Cardiac muscle cell (in vitro differentiated cells and primary cell): ENCODE data around the gene MUC15. TPM values are rescaled to one million over a fixed set of nuclear protein-coding genes. Genes with fewer than 3 reads are reported as not detected.

Experiments used
- DNase-seq, 2 donors: peaks; one replicate each; pipeline versions ENCODE4 v3.0.0 to v3.0.0-alpha.2; 2010 to 2017; ENCODE audit warnings: low read depth in 1 of 2, low spot score in 1 of 2
- H3K27ac ChIP-seq: fragments of 200-600 bp; sonication (generic); 2 replicates; pipeline ENCODE4 v1.5.1; 2016
- H3K27me3 ChIP-seq: fragments of 200-600 bp; sonication (generic); 2 replicates; pipeline ENCODE4 v1.6.0; 2016; ENCODE audit warnings: control low read depth
- H3K36me3 ChIP-seq: fragments of 200-600 bp; sonication (generic); 2 replicates; pipeline ENCODE4 v1.5.1; 2016; ENCODE audit warnings: control low read depth
- H3K4me1 ChIP-seq: fragments of 200-600 bp; sonication (generic); 2 replicates; pipeline ENCODE4 v1.8.1; 2017; ENCODE audit warnings: low read depth, mild to moderate bottlenecking, mixed run types
- H3K4me3 ChIP-seq: fragments of 200-600 bp; sonication (generic); 2 replicates; pipeline ENCODE4 v1.5.1; 2016; ENCODE audit warnings: mild to moderate bottlenecking
- H3K9me3 ChIP-seq: fragments of 200-600 bp; sonication (generic); 2 replicates; pipeline ENCODE4 v1.5.1; 2017; ENCODE audit warnings: low read depth, mild to moderate bottlenecking, control low read depth
- polyA plus RNA-seq: library from polyadenylated mRNA; unstranded; fragments of >200 nt; fragmentation: Nextera tagmentation; extraction: Ambion mirVana; gene quantifications from 2 replicates; pipeline ENCODE4 v1.2.1, GENCODE V29; 2016
- total RNA-seq: library from RNA; depleted of rRNA; stranded (reverse); fragments of >200 nt; gene quantifications from 2 replicates; pipeline ENCODE4 v1.2.3, GENCODE V29; 2016
- TF ChIP-seq, protein P1 (sequence below): IDR thresholded peaks from 2 replicates; pipeline ENCODE4 v1.5.1; 2012; ENCODE audit warnings: low read depth, mild to moderate bottlenecking, low read length

Gene MUC15
- total and polyA plus RNA-seq, 2 experiments from 2014 or later: not detected

DNA sequence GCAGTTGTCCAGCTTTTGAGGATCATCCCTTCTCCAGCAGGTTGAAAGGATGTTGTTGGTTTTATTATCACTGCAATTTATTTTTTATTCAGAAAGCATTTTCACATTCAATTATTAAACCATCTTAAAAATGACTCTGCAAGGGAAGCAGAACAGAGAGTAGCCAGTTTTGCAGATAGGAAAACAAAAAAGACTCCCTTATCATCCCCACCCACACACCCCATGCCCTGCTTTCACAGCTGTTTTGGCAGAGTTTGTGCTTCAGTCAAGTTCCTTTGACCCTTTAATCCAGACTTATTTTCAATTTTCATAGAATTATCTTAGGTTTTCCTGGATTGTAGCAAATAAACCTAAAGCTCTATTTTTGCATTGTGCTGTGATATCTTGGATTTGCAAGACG lies 44.4 kb downstream of the MUC15 start:
- Histone ChIP-seq H3K4me1 (no peaks in the 10 kb centered on the region), H3K4me3 (no peak overlapping the region), H3K9me3 (no peaks in the 10 kb centered on the region), H3K36me3 (no peaks in the 10 kb centered on the region), H3K27ac (no peak overlapping the region), H3K27me3 (no peaks in the 10 kb centered on the region)
- no peak for DNase-seq
- TF ChIP-seq, protein P1, sequence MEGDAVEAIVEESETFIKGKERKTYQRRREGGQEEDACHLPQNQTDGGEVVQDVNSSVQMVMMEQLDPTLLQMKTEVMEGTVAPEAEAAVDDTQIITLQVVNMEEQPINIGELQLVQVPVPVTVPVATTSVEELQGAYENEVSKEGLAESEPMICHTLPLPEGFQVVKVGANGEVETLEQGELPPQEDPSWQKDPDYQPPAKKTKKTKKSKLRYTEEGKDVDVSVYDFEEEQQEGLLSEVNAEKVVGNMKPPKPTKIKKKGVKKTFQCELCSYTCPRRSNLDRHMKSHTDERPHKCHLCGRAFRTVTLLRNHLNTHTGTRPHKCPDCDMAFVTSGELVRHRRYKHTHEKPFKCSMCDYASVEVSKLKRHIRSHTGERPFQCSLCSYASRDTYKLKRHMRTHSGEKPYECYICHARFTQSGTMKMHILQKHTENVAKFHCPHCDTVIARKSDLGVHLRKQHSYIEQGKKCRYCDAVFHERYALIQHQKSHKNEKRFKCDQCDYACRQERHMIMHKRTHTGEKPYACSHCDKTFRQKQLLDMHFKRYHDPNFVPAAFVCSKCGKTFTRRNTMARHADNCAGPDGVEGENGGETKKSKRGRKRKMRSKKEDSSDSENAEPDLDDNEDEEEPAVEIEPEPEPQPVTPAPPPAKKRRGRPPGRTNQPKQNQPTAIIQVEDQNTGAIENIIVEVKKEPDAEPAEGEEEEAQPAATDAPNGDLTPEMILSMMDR: no peak

DNA sequence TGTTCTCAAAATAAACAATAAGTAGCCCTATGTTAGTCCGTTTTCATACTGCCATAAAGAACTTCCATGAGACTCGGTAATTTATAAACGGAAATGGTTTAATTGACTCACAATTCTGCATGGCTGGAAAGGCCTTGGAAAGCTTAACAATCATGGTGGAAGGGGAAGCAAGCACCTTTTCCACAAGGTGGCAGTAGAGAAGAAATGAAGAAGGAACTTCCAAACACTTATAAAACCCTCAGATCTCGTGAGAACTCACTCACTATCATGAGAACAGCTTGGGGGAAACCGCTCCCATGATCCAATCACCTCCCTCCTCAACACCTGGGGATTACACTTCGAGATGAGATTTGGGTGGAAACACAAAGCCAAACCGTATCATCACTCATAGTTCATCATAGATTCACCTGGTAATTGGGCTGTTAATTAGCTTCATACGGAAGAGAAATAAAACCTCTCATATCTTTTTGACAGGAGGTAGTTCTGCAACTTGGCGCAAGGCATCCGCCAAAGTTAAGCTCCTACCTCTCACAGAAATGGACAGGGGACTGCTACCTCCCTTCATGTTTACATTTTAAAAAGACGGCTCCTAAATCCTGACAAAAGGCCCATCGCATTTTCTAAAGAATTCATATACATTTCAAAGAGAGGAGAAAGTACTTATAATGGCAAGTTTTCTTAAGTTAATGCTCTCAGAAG lies 49.0 kb downstream of the MUC15 start:
- H3K4me3 ChIP-seq: no peak overlapping the region

DNA sequence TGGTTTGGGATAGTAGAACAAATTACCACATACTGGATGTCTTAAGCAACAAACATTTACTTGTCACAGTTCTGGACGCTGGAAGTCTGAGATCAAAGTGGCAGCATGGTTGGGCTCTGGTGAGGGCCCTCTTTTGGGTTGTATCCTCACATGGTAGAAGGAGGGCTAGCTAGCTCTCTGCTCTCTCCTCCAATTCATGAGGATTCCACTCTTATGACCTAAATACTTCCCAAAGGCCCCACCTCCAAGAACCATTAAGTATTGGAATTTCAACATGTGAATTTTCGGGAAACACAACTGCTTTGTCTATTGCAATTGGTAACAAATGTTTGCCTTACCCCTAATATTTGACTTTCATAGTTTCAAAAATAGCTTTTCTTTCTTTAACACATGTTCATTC lies 52.6 kb downstream of the MUC15 start:
- H3K9me3 ChIP-seq: no peaks in the 10 kb centered on the region
- no peaks in the 10 kb centered on the region for H3K36me3 ChIP-seq
- no peaks in the 10 kb centered on the region for H3K4me1 ChIP-seq
- TF ChIP-seq, protein P1: no peak
- H3K27me3 ChIP-seq: no peaks in the 10 kb centered on the region
- no peak overlapping the region for H3K4me3 ChIP-seq
- no peak overlapping the region for H3K27ac ChIP-seq
- no peak for DNase-seq

More for the DNA sequence above, 49.0 kb downstream of the MUC15 start:
- no peaks in the 10 kb centered on the region for H3K4me1 ChIP-seq
- no peaks in the 10 kb centered on the region for H3K36me3 ChIP-seq
- no peak overlapping the region for H3K27ac ChIP-seq
- DNase-seq: peak in 1 of 2 donors; percentile 21
- no peaks in the 10 kb centered on the region for H3K27me3 ChIP-seq
- TF ChIP-seq, protein P1: peak; percentile 32
- no peaks in the 10 kb centered on the region for H3K9me3 ChIP-seq

DNA sequence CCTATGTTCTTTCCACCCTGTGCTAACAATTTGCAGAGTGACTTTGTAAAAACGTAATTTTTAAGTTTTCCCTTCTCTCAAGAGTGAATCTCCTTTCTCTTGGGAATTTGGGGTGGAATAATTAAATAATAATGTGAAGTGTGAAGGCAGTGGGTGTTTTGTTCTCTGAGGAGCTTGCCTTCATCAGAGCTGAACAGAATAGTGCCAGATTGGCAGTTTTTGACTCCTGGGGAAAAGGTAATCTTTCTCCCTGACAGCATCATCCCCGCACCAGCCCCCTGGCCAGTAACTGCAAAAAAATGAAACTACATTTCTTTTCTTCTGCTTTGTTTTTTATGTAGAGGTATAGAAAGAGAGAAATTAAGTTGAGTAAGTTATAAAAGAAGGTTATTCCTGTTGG lies 59.9 kb downstream of the MUC15 start:
- no peak overlapping the region for H3K27ac ChIP-seq
- TF ChIP-seq, protein P1: no peak

DNA sequence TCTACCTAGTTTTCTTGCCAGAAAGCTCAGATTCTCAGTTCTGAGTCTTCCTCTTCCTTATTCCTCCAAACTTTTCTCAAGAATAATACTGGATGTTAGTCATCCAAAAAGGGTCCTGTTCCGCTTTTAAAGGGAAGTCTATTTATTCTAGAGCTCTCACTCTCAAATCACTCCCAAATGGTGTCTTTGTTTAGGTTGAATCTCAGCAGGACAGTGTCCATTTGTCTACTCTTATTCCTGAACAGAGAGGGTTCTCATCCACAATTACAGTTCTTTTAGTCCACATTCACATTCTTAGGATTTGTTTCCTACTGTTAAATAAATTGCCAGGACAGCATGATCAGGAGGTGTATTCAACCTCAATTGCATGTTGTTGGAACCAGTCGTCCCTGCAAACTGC lies 61.3 kb downstream of the MUC15 start:
- Histone ChIP-seq H3K4me1 (no peaks in the 10 kb centered on the region), H3K27me3 (no peaks in the 10 kb centered on the region), H3K36me3 (no peaks in the 10 kb centered on the region), H3K9me3 (no peaks in the 10 kb centered on the region), H3K4me3 (no peak overlapping the region), H3K27ac (no peak overlapping the region)
- TF ChIP-seq, protein P1: no peak
- no peak for DNase-seq

More for the DNA sequence above, 59.9 kb downstream of the MUC15 start:
- Histone ChIP-seq H3K27me3 (no peaks in the 10 kb centered on the region), H3K4me3 (no peak overlapping the region), H3K36me3 (no peaks in the 10 kb centered on the region), H3K4me1 (no peaks in the 10 kb centered on the region), H3K9me3 (no peaks in the 10 kb centered on the region)
- no peak for DNase-seq
